GM12878 (cell line): Measurements from ENCODE around the gene INF2. TPM values are rescaled to one million over a fixed set of nuclear protein-coding genes. Genes with fewer than 3 reads are reported as not detected.

Source experiments
- ATAC-seq: fragments of 200-7000 bp; cut with Tn5 transposase; 3 replicates; pipeline ENCODE4 v1.9.1; 2020; ENCODE audit warnings: mild to moderate bottlenecking, moderate library complexity
- BruUV-seq: library from RNA; stranded (reverse); fragments of 400-500 nt; replicated peaks from 2 replicates; lab custom pipeline; 2021; lab: Mats Ljungman, UMichigan
- CTCF ChIA-PET: fragments of 300-600 bp; sonication (Branson Sonifier 250); formaldehyde crosslinking; extraction: SDS; loops from one replicate; lab custom pipeline; 2021; ENCODE audit warnings: inconsistent platforms; lab: Yijun Ruan, JAX
- POLR2A ChIA-PET: fragments of 350-600 bp; formaldehyde crosslinking; extraction: SDS; loops from one replicate; lab custom pipeline; 2021; ENCODE audit warnings: inconsistent platforms; lab: Charles Lee
- RAD21 ChIA-PET: fragments of 300-600 bp; sonication (Branson Sonifier 250); formaldehyde crosslinking; loops from one replicate; lab custom pipeline; 2023; ENCODE audit warnings: antibody characterized with exemption; ENCODE audit not compliant: unreplicated experiment; lab: Charles Lee
- SMC1A ChIA-PET: fragments of 300-600 bp; sonication (Branson Sonifier 250); formaldehyde crosslinking; loops from one replicate; lab custom pipeline; 2023; ENCODE audit not compliant: unreplicated experiment, uncharacterized antibody; lab: Charles Lee
- DNase-seq: peaks from one replicate; pipeline ENCODE4 v3.0.0-alpha.2; 2011; ENCODE audit warnings: low read depth, low spot score
- FAIRE-seq: peaks from 3 replicates; lab custom pipeline; 2011; peaks lifted over from hg19 to GRCh38; lab: Jason Lieb, UNC
- H2AFZ ChIP-seq: 2 replicates; pipeline ENCODE4 v1.6.0; 2011; ENCODE audit warnings: low read depth, low read length, control low read depth; ENCODE audit not compliant: control insufficient read depth
- H3K27ac ChIP-seq: 2 replicates; pipeline ENCODE4 v1.5.1; 2011; ENCODE audit warnings: control low read depth; ENCODE audit not compliant: control insufficient read depth, insufficient read depth
- H3K27me3 ChIP-seq, 2 experiments: replicated peaks in 1 of 2; 2 replicates each; pipeline versions ENCODE4 v1.6.0 to v1.6.1; 2011; ENCODE audit warnings: low read length in 1 of 2; ENCODE audit not compliant: control insufficient read depth in 2 of 2, insufficient read depth in 2 of 2
- H3K36me3 ChIP-seq, 2 experiments: 2 replicates each; pipeline ENCODE4 v1.5.1; 2011; ENCODE audit warnings: low read length in 1 of 2; ENCODE audit not compliant: control insufficient read depth in 2 of 2, insufficient read depth in 2 of 2
- H3K4me1 ChIP-seq: 2 replicates; pipeline ENCODE4 v1.6.1; 2011; ENCODE audit warnings: mild to moderate bottlenecking, low read length, moderate library complexity, mixed read lengths; ENCODE audit not compliant: control insufficient read depth, insufficient read depth
- H3K4me2 ChIP-seq: 2 replicates; pipeline ENCODE4 v1.6.0; 2011; ENCODE audit warnings: control low read depth; ENCODE audit not compliant: control insufficient read depth, insufficient read depth
- H3K4me3 ChIP-seq: fragments of 200-600 bp; sonication (generic); 2 replicates; pipeline ENCODE4 v1.5.1; 2016
- H3K79me2 ChIP-seq: 2 replicates; pipeline ENCODE4 v1.6.0; 2011; ENCODE audit warnings: low read length; ENCODE audit not compliant: control insufficient read depth, insufficient read depth
- H3K9ac ChIP-seq: 2 replicates; pipeline ENCODE4 v1.8.0; 2011; ENCODE audit warnings: low read length, control low read depth, mixed read lengths; ENCODE audit not compliant: control insufficient read depth, insufficient read depth
- H3K9me3 ChIP-seq: replicated peaks from 3 replicates; pipeline ENCODE4 v1.5.1; 2011; ENCODE audit warnings: mild to moderate bottlenecking, low read length; ENCODE audit not compliant: control insufficient read depth, insufficient read depth
- H4K20me1 ChIP-seq: 2 replicates; pipeline ENCODE4 v1.6.0; 2011; ENCODE audit not compliant: control insufficient read depth, insufficient read depth
- ATF7 ChIP-seq: fragments of 450-650 bp; IDR thresholded peaks from 2 replicates; pipeline ENCODE4 v1.6.1; 2016; ENCODE audit warnings: low read depth, mild to moderate bottlenecking
- BHLHE40 ChIP-seq, 2 experiments: fragments of 450-650 bp in 1 of 2; IDR thresholded peaks; 2 replicates each; pipeline ENCODE4 v1.6.1; 2011 to 2017; ENCODE audit warnings: low read depth in 2 of 2, borderline replicate concordance in 1 of 2, improper control_type of control experiment in 1 of 2, low read length in 1 of 2, mild to moderate bottlenecking in 1 of 2
- BMI1 ChIP-seq: fragments of 450-650 bp; IDR thresholded peaks from 2 replicates; pipeline ENCODE4 v1.6.1; 2016; ENCODE audit warnings: mild to moderate bottlenecking, moderate library complexity, borderline replicate concordance
- LARP7 ChIP-seq: fragments of 450-650 bp; IDR thresholded peaks from 2 replicates; pipeline ENCODE4 v1.6.1; 2017; ENCODE audit warnings: mild to moderate bottlenecking
- MEF2B ChIP-seq: fragments of 450-650 bp; IDR thresholded peaks from 2 replicates; pipeline ENCODE4 v1.6.1; 2018; ENCODE audit warnings: mild to moderate bottlenecking, moderate library complexity; ENCODE audit not compliant: partially characterized antibody, poor library complexity, severe bottlenecking
- MXI1 ChIP-seq: fragments of 150-350 bp; IDR thresholded peaks from 2 replicates; pipeline ENCODE4 v1.6.1; 2011; ENCODE audit warnings: low read depth, mild to moderate bottlenecking, inconsistent platforms, low read length, improper control_type of control experiment
- NFIC ChIP-seq: IDR thresholded peaks from 2 replicates; pipeline ENCODE4 v1.6.1; 2012; ENCODE audit warnings: low read depth, mild to moderate bottlenecking, inconsistent platforms, low read length, moderate library complexity
- PAX8 ChIP-seq: fragments of 450-650 bp; IDR thresholded peaks from 2 replicates; pipeline ENCODE4 v1.6.1; 2017; ENCODE audit warnings: mild to moderate bottlenecking, moderate library complexity
- POLR2AphosphoS2 ChIP-seq: IDR thresholded peaks from 2 replicates; pipeline ENCODE4 v1.6.1; 2011; ENCODE audit warnings: low read depth, mild to moderate bottlenecking, low read length, improper control_type of control experiment, moderate library complexity
- SPI1 ChIP-seq: IDR thresholded peaks from 2 replicates; pipeline ENCODE4 v1.6.1; 2011; ENCODE audit warnings: low read depth, mild to moderate bottlenecking, low read length, moderate library complexity, borderline replicate concordance; ENCODE audit not compliant: insufficient read depth
- ZNF384 ChIP-seq: IDR thresholded peaks from 2 replicates; pipeline ENCODE4 v1.6.1; 2012; ENCODE audit warnings: low read depth, mild to moderate bottlenecking, low read length, improper control_type of control experiment, borderline replicate concordance
- WGBS: methylation state at CpG from one replicate; pipeline ENCODE4 v1.1.6; 2016; ENCODE audit warnings: low lambda C conversion rate; ENCODE audit not compliant: insufficient replicate concordance, insufficient coverage; ENCODE audit errors: missing lambda C conversion rate; 5-methylcytosine and 5-hydroxymethylcytosine counted together
- in situ Hi-C: fragments of 300-500 bp; cut with MboI; formaldehyde crosslinking; loops from 9 replicates; pipeline ENCODE4 v1.14.3; 2018; ENCODE audit warnings: mixed read lengths
- intact Hi-C: fragments of 100-400 bp; cut with micrococcal nuclease; formaldehyde crosslinking; loops from one replicate; pipeline ENCODE4 v1.14.2; 2022; ENCODE audit not compliant: unreplicated experiment
- polyA plus RNA-seq, 11 experiments: library from polyadenylated mRNA; depleted of rRNA in 4 of 11; unstranded in 6 of 11; stranded (reverse) in 5 of 11; fragments of >200 nt; fragmentation: Nextera tagmentation in 4 of 11; fragmentation: Illumina TruSeq in 1 of 11; extraction: Ambion mirVana in 4 of 11; extraction: Trizol in 1 of 11; gene quantifications; 1 replicate in 1 of 11; 2 replicates in 10 of 11; pipeline versions ENCODE4 v1.2.1 to v1.2.3, GENCODE V29; 2011 to 2016; ENCODE audit warnings: inconsistent platforms in 2 of 11, missing spikeins in 2 of 11, low read depth in 1 of 11
- total RNA-seq, 4 experiments: library from RNA; depleted of rRNA in 3 of 4; stranded (reverse); fragments of >200 nt in 3 of 4; fragmentation: Illumina TruSeq in 1 of 4; extraction: Trizol in 1 of 4; gene quantifications; 2 replicates each; pipeline versions ENCODE4 v1.2.1 to v1.2.3, GENCODE V29; 2013 to 2021
- TF ChIP-seq, protein P1 (sequence below): IDR thresholded peaks from 2 replicates; pipeline ENCODE4 v1.6.1; 2011; ENCODE audit warnings: borderline replicate concordance, low read depth, mild to moderate bottlenecking, moderate library complexity, mixed read lengths, low read length; ENCODE audit not compliant: insufficient read depth; ENCODE audit errors: extremely low read length
- TF ChIP-seq, protein P2 (sequence below): IDR thresholded peaks from 2 replicates; pipeline ENCODE4 v1.6.1; 2012; ENCODE audit warnings: mild to moderate bottlenecking, low read depth, low read length

The INF2 gene
- total and polyA plus RNA-seq, 10 of the 15 experiments (the other 5 are each of a cell fraction or from before 2014, with no cell fraction given), result 0.72 to 43.2 (median 8.3) TPM

DNA sequence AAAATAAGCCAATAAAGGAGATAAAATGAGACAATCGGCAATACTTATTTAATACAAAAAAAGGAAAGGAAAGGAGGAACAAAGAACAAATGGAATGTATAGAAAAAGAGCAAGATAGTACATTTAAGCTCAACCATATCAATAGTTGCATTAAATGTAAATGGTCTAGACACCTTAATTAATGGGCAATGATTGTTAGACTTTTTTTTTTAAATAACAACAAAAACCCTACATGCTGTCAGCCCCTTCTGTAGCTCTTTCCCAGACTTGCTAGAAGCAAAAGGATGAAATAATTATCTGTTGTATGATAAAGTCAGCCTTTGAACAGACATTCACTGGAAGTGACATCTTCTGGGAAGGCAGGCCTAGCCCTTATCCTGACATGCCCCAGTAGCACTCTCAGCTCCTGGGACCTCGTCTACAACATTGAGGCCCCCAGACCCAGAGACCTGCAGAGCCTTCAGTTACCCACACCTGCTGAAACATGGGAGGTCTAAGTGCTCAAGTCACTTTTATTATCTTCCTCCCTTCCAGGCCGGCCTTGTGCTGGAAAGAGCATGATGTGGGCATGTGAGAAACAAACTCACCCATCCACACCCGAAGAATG is 76.9 kb downstream of the INF2 start:
- WGBS, result 88% methylated on average over 4 of the region's 4 CpGs
- H3K4me3 ChIP-seq, result no peak overlapping the region
- no peak overlapping the region for H3K4me2 ChIP-seq
- peaks cover 0 to 3% of the 10 kb centered on the region in 2 experiments; a peak in 3 of 4 replicates for H3K36me3 ChIP-seq
- no TSS peak for BruUV-seq
- no peak for DNase-seq
- H2AFZ ChIP-seq, result no peak overlapping the region
- TF ChIP-seq MEF2B, result no peak
- TF ChIP-seq ATF7, result no peak
- no peak for TF ChIP-seq SPI1
- TF ChIP-seq PAX8, result no peak
- no peak for TF ChIP-seq BHLHE40 (IDR thresholded peaks at IDR 0.05; ENCODE audit: borderline replicate concordance in 1 of 2, low read depth in 2 of 2, low read length in 1 of 2)
- TF ChIP-seq, protein P1, sequence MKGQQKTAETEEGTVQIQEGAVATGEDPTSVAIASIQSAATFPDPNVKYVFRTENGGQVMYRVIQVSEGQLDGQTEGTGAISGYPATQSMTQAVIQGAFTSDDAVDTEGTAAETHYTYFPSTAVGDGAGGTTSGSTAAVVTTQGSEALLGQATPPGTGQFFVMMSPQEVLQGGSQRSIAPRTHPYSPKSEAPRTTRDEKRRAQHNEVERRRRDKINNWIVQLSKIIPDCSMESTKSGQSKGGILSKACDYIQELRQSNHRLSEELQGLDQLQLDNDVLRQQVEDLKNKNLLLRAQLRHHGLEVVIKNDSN, result no peak
- no peak for TF ChIP-seq POLR2AphosphoS2
- TF ChIP-seq, protein P2, sequence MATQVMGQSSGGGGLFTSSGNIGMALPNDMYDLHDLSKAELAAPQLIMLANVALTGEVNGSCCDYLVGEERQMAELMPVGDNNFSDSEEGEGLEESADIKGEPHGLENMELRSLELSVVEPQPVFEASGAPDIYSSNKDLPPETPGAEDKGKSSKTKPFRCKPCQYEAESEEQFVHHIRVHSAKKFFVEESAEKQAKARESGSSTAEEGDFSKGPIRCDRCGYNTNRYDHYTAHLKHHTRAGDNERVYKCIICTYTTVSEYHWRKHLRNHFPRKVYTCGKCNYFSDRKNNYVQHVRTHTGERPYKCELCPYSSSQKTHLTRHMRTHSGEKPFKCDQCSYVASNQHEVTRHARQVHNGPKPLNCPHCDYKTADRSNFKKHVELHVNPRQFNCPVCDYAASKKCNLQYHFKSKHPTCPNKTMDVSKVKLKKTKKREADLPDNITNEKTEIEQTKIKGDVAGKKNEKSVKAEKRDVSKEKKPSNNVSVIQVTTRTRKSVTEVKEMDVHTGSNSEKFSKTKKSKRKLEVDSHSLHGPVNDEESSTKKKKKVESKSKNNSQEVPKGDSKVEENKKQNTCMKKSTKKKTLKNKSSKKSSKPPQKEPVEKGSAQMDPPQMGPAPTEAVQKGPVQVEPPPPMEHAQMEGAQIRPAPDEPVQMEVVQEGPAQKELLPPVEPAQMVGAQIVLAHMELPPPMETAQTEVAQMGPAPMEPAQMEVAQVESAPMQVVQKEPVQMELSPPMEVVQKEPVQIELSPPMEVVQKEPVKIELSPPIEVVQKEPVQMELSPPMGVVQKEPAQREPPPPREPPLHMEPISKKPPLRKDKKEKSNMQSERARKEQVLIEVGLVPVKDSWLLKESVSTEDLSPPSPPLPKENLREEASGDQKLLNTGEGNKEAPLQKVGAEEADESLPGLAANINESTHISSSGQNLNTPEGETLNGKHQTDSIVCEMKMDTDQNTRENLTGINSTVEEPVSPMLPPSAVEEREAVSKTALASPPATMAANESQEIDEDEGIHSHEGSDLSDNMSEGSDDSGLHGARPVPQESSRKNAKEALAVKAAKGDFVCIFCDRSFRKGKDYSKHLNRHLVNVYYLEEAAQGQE, result no peak
- no peak for TF ChIP-seq LARP7
- no peak for TF ChIP-seq ZNF384
- no peak for TF ChIP-seq NFIC
- no peak for TF ChIP-seq BMI1
- TF ChIP-seq MXI1, result no peak
- intact Hi-C loops (no loop called here), in situ Hi-C loops (loop anchor here (5.0 kb wide), 1 partner anchor 56 kb away; no protein-coding TSS in a partner anchor)
- no peaks in the 10 kb centered on the region for H3K79me2 ChIP-seq
- H3K4me1 ChIP-seq, result no peaks in the 10 kb centered on the region; the same call in 1 of the 2 replicates
- no peak overlapping the region for H3K9ac ChIP-seq
- no peaks in the 10 kb centered on the region; the same call in 2 of the 3 replicates for H3K9me3 ChIP-seq
- ChIA-PET POLR2A (no interaction called here), SMC1A (interaction anchor here (0.8 to 2.0 kb wide), 2 partner anchors 14 to 141 kb away, joined by 3 to 5 read pairs; partner anchors contain the start of gene SIVA1), CTCF (interaction anchor here (0.9 to 3.0 kb wide), 6 partner anchors 14 to 278 kb away, joined by 3 to 48 read pairs (median 4); no protein-coding TSS in a partner anchor), RAD21 (interaction anchor here (0.9 to 1.0 kb wide), 2 partner anchors 59 to 60 kb away, joined by 4 read pairs; no protein-coding TSS in a partner anchor)
- no peak overlapping the region for H3K27ac ChIP-seq
- no peak for FAIRE-seq
- no peaks in the 10 kb centered on the region for H4K20me1 ChIP-seq
- no peak for ATAC-seq
- H3K27me3 ChIP-seq, result no peaks in the 10 kb centered on the region
